Hepatocyte (in vitro differentiated cells): ENCODE measurements around the gene CLEC19A.

ENCODE experiments used
- CTCF ChIP-seq: fragments of 200-600 bp; sonication (generic); IDR thresholded peaks from 2 replicates; pipeline ENCODE4 v1.5.1; 2016; ENCODE audit warnings: antibody characterized with exemption, mild to moderate bottlenecking; ENCODE audit not compliant: poor library complexity
- EZH2phosphoT487 ChIP-seq: fragments of 200-600 bp; sonication (generic); IDR thresholded peaks from one replicate; pipeline ENCODE4 v1.6.1; 2018; ENCODE audit warnings: antibody characterized with exemption, mild to moderate bottlenecking, low read depth, moderate library complexity; ENCODE audit not compliant: unreplicated experiment, severe bottlenecking

GRCh38 chr16:19309178-19309577 is 23.6 kb downstream of the CLEC19A start:
- TF ChIP-seq CTCF: no peak
- TF ChIP-seq EZH2phosphoT487: no peak
